Lung (tissue), 12 donors: Measurements from ENCODE around the gene CYP2A6. TPM values are rescaled to one million over a fixed set of nuclear protein-coding genes. Genes with fewer than 3 reads are reported as not detected.
A peak's percentile ranks its signal among the peaks of the same experiment; 100 is the strongest.

Experiments
- ATAC-seq: fragments of 200-7000 bp; cut with Tn5 transposase; one replicate; pipeline ENCODE4 v1.9.1; 2020; ENCODE audit warnings: moderate number of reproducible peaks; ENCODE audit not compliant: insufficient read depth, low FRiP score
- DNase-seq, 3 donors: peaks; one replicate each; pipeline ENCODE4 v3.0.0-alpha.2; 2013 to 2017
- H3K27ac ChIP-seq, 2 donors: one replicate each; pipeline ENCODE4 v1.5.1; 2013; ENCODE audit warnings: mild to moderate bottlenecking in 2 of 2, moderate library complexity in 2 of 2, control low read depth in 1 of 2, inconsistent platforms in 1 of 2, low read depth in 1 of 2, low read length in 1 of 2
- H3K27me3 ChIP-seq, 3 donors: one replicate each; pipeline ENCODE4 v1.5.1; 2013; ENCODE audit warnings: low read length in 2 of 3; ENCODE audit not compliant: control insufficient read depth in 3 of 3, insufficient read depth in 3 of 3
- H3K36me3 ChIP-seq, 4 donors: one replicate each; pipeline ENCODE4 v1.5.1; 2013; ENCODE audit warnings: low read length in 4 of 4, mild to moderate bottlenecking in 1 of 4, moderate library complexity in 1 of 4; ENCODE audit not compliant: control insufficient read depth in 4 of 4, insufficient read depth in 4 of 4
- H3K4me1 ChIP-seq, 5 donors: one replicate each; pipeline ENCODE4 v1.5.1; 2013; ENCODE audit warnings: low read length in 5 of 5, mild to moderate bottlenecking in 2 of 5, moderate library complexity in 1 of 5; ENCODE audit not compliant: control insufficient read depth in 5 of 5, insufficient read depth in 5 of 5
- H3K4me3 ChIP-seq: one replicate; pipeline ENCODE4 v1.5.1; 2013; ENCODE audit warnings: mild to moderate bottlenecking, control low read depth, moderate library complexity
- H3K9ac ChIP-seq, 2 donors: one replicate each; pipeline ENCODE4 v1.5.1; 2013; ENCODE audit warnings: low read length in 2 of 2, control low read depth in 1 of 2; ENCODE audit not compliant: insufficient read depth in 1 of 2
- H3K9me3 ChIP-seq, 4 donors: one replicate each; pipeline ENCODE4 v1.5.1; 2013; ENCODE audit warnings: low read length in 3 of 4, mild to moderate bottlenecking in 1 of 4, moderate library complexity in 1 of 4; ENCODE audit not compliant: control insufficient read depth in 4 of 4, insufficient read depth in 3 of 4
- CTCF ChIP-seq: IDR thresholded peaks from 2 replicates; pipeline ENCODE4 v1.5.1; 2012; ENCODE audit warnings: mild to moderate bottlenecking; ENCODE audit errors: control extremely low read depth, extremely low read depth
- WGBS, 2 donors: extraction: QIAGEN DNeasy Blood & Tissue Kit; methylation state at CpG; one replicate each; pipeline ENCODE4 v1.1.7; 2013; 5-methylcytosine and 5-hydroxymethylcytosine counted together
- polyA plus RNA-seq, 2 donors: library from polyadenylated mRNA; stranded (reverse); fragments of 200-250 nt; gene quantifications; one replicate each; pipeline ENCODE4 v1.2.1, GENCODE V29; 2013
- total RNA-seq, 2 donors: library from RNA; depleted of rRNA in 1 of 2; stranded (reverse); fragments of >200 nt in 1 of 2; gene quantifications; one replicate each; pipeline ENCODE4 v1.2.1, GENCODE V29; 2014 to 2021
- donor health status: control.
- donor health status: control.
- donor health status: Bipolar disorder and iron deficiency.
- donor health status: healthy.
- donor health status: DM: yes; HTN: yes; CAD: no.

CYP2A6 gene
- total and polyA plus RNA-seq, 4 donors = 0.45 to 1.7 (median 0.77) TPM

GRCh38 chr19:40797963-40798682, 52.1 kb downstream of the CYP2A6 start:
- 8% methylated on average over 28 of the region's 28 CpGs for WGBS, 2 donors
- H3K4me3 ChIP-seq = no peak overlapping the region
- ATAC-seq = no peak
- peaks cover 12 to 39% (median 26%) of the 10 kb centered on the region in 5 donors for H3K4me1 ChIP-seq
- H3K9ac ChIP-seq = peak overlapping the region; percentile 56 to 85
- H3K27me3 ChIP-seq = no peaks in the 10 kb centered on the region
- peak in 2 of 3 donors; percentile 66 to 71 for DNase-seq
- no peak for TF ChIP-seq CTCF
- H3K9me3 ChIP-seq = no peaks in the 10 kb centered on the region
- H3K36me3 ChIP-seq = peaks cover 0 to 15% (median under 1%) of the 10 kb centered on the region in 4 donors
- H3K27ac ChIP-seq = peak overlapping the region; percentile 78 to 83

DNA sequence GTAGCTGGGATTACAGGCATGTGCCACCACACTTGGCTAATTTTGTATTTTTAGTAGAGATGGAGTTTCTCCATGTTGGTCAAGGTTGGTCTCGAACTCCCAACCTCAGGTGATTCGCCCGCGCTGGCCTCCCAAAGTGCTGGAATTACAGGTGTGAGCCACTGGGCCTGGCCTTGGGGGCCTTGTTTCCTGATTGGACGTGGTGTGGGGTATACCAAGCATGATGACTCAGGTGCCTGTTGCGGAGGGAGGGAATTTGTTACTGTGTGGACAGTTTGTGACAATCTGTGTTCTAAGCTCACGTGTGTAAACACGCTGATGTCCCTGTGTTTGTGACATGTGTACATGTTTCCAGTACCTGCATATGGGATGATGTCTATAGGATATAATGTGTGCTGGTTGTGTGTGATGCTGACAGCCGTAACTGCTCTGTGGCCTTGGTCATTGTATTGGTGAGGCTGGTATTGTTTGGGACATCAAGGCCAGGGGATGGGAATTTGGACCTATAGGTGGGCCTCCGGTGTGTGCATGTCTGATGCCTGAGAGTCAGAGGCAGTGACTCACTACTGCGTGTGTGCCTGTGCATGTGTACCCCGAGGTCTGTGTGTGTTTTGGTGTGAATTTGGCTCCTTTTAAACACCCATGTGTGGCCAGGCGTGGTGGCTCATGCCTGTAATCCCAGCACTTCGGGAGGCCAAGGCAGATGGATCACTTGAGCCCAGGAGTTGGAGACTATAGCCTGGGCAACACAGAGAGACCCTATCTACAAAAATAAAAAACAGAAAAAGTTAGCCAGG, 52.9 kb downstream of the CYP2A6 start:
- H3K9ac ChIP-seq = no peak overlapping the region
- TF ChIP-seq CTCF = no peak
- H3K27me3 ChIP-seq = no peaks in the 10 kb centered on the region
- peak overlapping the region in 1 of 2 donors; percentile 83 for H3K27ac ChIP-seq
- peaks cover 0 to 15% (median 0%) of the 10 kb centered on the region in 4 donors for H3K36me3 ChIP-seq
- no peak overlapping the region for H3K4me3 ChIP-seq
- H3K9me3 ChIP-seq = no peaks in the 10 kb centered on the region
- DNase-seq (no peak), ATAC-seq (no peak)
- WGBS, 2 donors = 94 to 97% methylated on average over 14 of the region's 14 CpGs
- peaks cover 9 to 34% (median 23%) of the 10 kb centered on the region in 5 donors for H3K4me1 ChIP-seq

Other genes starting within 250 kb of the CYP2A6 start
- 100 to 1,000 TPM; 203 to 290 TPM for gene LTBP4, start 249.1 kb downstream of the CYP2A6 start, total RNA-seq
- gene LTBP4, start 249.1 kb downstream of the CYP2A6 start, polyA plus RNA-seq = 10 to 100 TPM; 73.0 to 99.4 TPM
- gene NUMBL, start 159.8 kb downstream of the CYP2A6 start, total RNA-seq = 10 to 100 TPM; 18.5 to 41.2 TPM
- 10 to 100 TPM; 13.2 to 15.7 TPM for gene NUMBL, start 159.8 kb downstream of the CYP2A6 start, polyA plus RNA-seq
- 10 to 100 TPM; 45.4 to 78.8 TPM for gene COQ8B, start 133.6 kb downstream of the CYP2A6 start, total RNA-seq
- gene COQ8B, start 133.6 kb downstream of the CYP2A6 start, polyA plus RNA-seq = 10 to 100 TPM; 34.7 to 59.1 TPM
- gene ITPKC, start 133.3 kb downstream of the CYP2A6 start, total RNA-seq = 10 to 100 TPM; 28.0 to 38.5 TPM
- gene ITPKC, start 133.3 kb downstream of the CYP2A6 start, polyA plus RNA-seq = 10 to 100 TPM; 47.6 to 97.2 TPM
- 10 to 100 TPM in 1 of 2 donors, 1 to 10 TPM in 1; 5.3 to 23.7 TPM for gene ACTMAP, start 100.0 kb downstream of the CYP2A6 start, total RNA-seq
- 10 to 100 TPM in 1 of 2 donors, 1 to 10 TPM in 1; 6.8 to 27.7 TPM for gene ACTMAP, start 100.0 kb downstream of the CYP2A6 start, polyA plus RNA-seq
- 10 to 100 TPM; 47.4 to 77.4 TPM for gene SNRPA, start 99.2 kb downstream of the CYP2A6 start, total RNA-seq
- 10 to 100 TPM; 44.5 to 69.9 TPM for gene SNRPA, start 99.2 kb downstream of the CYP2A6 start, polyA plus RNA-seq
- gene MIA, start 74.9 kb downstream of the CYP2A6 start, total RNA-seq = 1 to 10 TPM in 1 of 2 donors, not detected in 1; 3.2 TPM
- 1 to 10 TPM in 1 of 2 donors, under 1 TPM in 1; 0.75 to 4.6 TPM for gene MIA, start 74.9 kb downstream of the CYP2A6 start, polyA plus RNA-seq
- 10 to 100 TPM; 11.5 to 73.0 TPM for gene RAB4B, start 72.2 kb downstream of the CYP2A6 start, total RNA-seq
- gene RAB4B, start 72.2 kb downstream of the CYP2A6 start, polyA plus RNA-seq = 10 to 100 TPM; 78.6 to 90.9 TPM
- gene EGLN2, start 51.3 kb downstream of the CYP2A6 start, total RNA-seq = 100 to 1,000 TPM; 130 to 157 TPM
- gene EGLN2, start 51.3 kb downstream of the CYP2A6 start, polyA plus RNA-seq = 100 to 1,000 TPM; 132 to 133 TPM
- gene CYP2A7, start 31.8 kb upstream of the CYP2A6 start, total RNA-seq = 1 to 10 TPM in 1 of 2 donors, not detected in 1; 1.6 TPM
- gene CYP2A7, start 31.8 kb upstream of the CYP2A6 start, polyA plus RNA-seq = under 1 TPM; 0.11 to 0.14 TPM
- gene CYP2B6, start 140.8 kb upstream of the CYP2A6 start, total RNA-seq = 1 to 10 TPM in 1 of 2 donors, not detected in 1; 1.2 TPM
- under 1 TPM in 1 of 2 donors, not detected in 1; 0.01 TPM for gene CYP2B6, start 140.8 kb upstream of the CYP2A6 start, polyA plus RNA-seq
- 1 to 10 TPM in 1 of 2 donors, under 1 TPM in 1; 0.23 to 1.3 TPM for gene CYP2A13, start 238.0 kb upstream of the CYP2A6 start, total RNA-seq
- gene CYP2A13, start 238.0 kb upstream of the CYP2A6 start, polyA plus RNA-seq = under 1 TPM; 0.18 to 0.33 TPM